ENCODE results near the gene JPH2.

- TF ChIP-seq, protein P1, sequence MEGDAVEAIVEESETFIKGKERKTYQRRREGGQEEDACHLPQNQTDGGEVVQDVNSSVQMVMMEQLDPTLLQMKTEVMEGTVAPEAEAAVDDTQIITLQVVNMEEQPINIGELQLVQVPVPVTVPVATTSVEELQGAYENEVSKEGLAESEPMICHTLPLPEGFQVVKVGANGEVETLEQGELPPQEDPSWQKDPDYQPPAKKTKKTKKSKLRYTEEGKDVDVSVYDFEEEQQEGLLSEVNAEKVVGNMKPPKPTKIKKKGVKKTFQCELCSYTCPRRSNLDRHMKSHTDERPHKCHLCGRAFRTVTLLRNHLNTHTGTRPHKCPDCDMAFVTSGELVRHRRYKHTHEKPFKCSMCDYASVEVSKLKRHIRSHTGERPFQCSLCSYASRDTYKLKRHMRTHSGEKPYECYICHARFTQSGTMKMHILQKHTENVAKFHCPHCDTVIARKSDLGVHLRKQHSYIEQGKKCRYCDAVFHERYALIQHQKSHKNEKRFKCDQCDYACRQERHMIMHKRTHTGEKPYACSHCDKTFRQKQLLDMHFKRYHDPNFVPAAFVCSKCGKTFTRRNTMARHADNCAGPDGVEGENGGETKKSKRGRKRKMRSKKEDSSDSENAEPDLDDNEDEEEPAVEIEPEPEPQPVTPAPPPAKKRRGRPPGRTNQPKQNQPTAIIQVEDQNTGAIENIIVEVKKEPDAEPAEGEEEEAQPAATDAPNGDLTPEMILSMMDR (IDR thresholded peaks at IDR 0.05), result no peak
- TF ChIP-seq POLR2A (IDR thresholded peaks at IDR 0.05) (no peak), EP300 (IDR thresholded peaks at IDR 0.05) (no peak)
These were observed 105.1 kb downstream of the JPH2 start for GRCh38 chr20:44081888-44082287.
